ENCODE measurements around the gene CRISPLD2.

CRISPLD2 gene

DNA sequence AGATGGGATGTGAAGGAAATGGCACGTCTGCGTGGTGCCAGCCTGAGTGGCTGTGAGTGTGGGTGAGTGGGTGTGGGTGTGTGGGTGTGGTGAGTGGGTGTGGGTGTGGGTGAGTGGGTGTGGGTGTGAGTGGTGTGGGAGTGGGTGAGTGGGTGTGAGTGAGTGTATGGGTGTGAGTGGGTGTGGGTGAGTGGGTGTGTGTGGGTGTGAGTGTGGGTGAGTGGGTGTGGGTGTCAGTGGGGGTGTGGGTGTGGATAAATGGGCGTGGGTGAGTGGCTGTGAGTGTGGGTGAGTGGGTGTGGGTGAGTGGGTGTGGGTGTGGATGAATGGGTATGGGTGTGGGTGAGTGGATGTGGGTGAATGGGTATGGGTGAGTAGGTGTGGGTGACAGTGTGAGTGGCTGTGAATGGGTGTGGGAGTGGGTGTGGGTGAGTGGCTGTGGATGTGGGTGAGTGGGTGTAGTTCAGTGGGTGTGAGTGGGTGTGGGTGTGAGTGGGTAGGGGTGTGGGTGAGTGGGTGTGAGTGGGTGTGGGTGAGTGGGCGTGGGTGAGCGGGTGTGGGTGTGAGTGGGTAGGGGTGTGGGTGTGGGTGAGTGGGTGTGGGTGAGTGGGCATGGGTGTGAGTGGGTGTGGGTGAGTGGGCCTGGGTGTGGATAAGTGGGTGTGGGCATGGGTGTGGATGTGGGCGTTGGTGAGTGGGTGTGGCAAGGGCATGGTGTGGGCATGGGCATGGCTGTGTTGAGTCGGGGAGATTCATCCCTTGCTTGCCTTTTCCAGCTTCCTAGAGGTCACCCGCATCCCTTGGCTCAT, 110.7 kb downstream of the CRISPLD2 start:
- H3K36me3 ChIP-seq (replicated peaks; ENCODE audit: low read depth, low read length): no peaks in the 10 kb centered on the region
- H3K4me1 ChIP-seq (ENCODE audit: low read length): no peaks in the 10 kb centered on the region
- no peaks in the 10 kb centered on the region for H3K27me3 ChIP-seq (ENCODE audit: low read depth, low read length)
- H3K27ac ChIP-seq (ENCODE audit: low read length): no peak overlapping the region
- no peak overlapping the region for H3K4me2 ChIP-seq (ENCODE audit: low read length)
- no peak overlapping the region for H2AFZ ChIP-seq (ENCODE audit: low read depth, low read length)
- no peaks in the 10 kb centered on the region for H3K79me2 ChIP-seq (ENCODE audit: low read length)
- H4K20me1 ChIP-seq (ENCODE audit: insufficient read depth, low read length): no peaks in the 10 kb centered on the region
- no peaks in the 10 kb centered on the region for H3K9me3 ChIP-seq (ENCODE audit: insufficient read depth, low read length)
- H3K9ac ChIP-seq (ENCODE audit: low read length): no peak overlapping the region
- TF ChIP-seq, protein P1, sequence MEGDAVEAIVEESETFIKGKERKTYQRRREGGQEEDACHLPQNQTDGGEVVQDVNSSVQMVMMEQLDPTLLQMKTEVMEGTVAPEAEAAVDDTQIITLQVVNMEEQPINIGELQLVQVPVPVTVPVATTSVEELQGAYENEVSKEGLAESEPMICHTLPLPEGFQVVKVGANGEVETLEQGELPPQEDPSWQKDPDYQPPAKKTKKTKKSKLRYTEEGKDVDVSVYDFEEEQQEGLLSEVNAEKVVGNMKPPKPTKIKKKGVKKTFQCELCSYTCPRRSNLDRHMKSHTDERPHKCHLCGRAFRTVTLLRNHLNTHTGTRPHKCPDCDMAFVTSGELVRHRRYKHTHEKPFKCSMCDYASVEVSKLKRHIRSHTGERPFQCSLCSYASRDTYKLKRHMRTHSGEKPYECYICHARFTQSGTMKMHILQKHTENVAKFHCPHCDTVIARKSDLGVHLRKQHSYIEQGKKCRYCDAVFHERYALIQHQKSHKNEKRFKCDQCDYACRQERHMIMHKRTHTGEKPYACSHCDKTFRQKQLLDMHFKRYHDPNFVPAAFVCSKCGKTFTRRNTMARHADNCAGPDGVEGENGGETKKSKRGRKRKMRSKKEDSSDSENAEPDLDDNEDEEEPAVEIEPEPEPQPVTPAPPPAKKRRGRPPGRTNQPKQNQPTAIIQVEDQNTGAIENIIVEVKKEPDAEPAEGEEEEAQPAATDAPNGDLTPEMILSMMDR (IDR thresholded peaks at IDR 0.05; ENCODE audit: low read depth, low read length): no peak
- TF ChIP-seq EZH2phosphoT487 (IDR thresholded peaks at IDR 0.05; ENCODE audit: low read depth): no peak
- H3K4me3 ChIP-seq (ENCODE audit: low read length): no peak overlapping the region

DNA sequence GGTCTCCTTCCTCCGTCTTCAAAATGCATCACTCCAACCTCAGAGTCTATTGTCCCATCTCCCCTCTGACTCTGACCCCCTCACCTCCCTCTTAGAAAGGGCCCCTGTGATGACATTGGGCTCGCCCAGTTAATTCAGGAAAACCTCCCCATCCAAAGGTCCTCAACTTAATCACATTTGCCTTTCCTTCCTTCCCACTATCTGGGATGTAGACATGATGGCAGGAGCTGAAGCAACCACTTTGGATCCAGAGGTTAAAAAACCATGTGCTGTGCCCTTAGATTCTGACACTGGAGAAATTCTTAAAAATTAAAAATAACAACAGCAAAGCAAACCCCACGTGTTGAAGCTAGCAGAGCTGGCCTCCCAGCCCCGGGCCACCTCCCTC, 111.3 kb downstream of the CRISPLD2 start:
- H3K9me3 ChIP-seq (ENCODE audit: insufficient read depth, low read length): no peaks in the 10 kb centered on the region
- H3K4me3 ChIP-seq (ENCODE audit: low read length): no peak overlapping the region
- no peaks in the 10 kb centered on the region for H3K36me3 ChIP-seq (replicated peaks; ENCODE audit: low read depth, low read length)
- no peaks in the 10 kb centered on the region for H3K4me1 ChIP-seq (ENCODE audit: low read length)
- TF ChIP-seq EZH2phosphoT487 (IDR thresholded peaks at IDR 0.05; ENCODE audit: low read depth): no peak
- TF ChIP-seq, protein P1 (IDR thresholded peaks at IDR 0.05; ENCODE audit: low read depth, low read length): no peak
- no peaks in the 10 kb centered on the region for H3K27me3 ChIP-seq (ENCODE audit: low read depth, low read length)
- no peaks in the 10 kb centered on the region for H4K20me1 ChIP-seq (ENCODE audit: insufficient read depth, low read length)
- no peak overlapping the region for H3K27ac ChIP-seq (ENCODE audit: low read length)
- H3K79me2 ChIP-seq (ENCODE audit: low read length): no peaks in the 10 kb centered on the region
- no peak overlapping the region for H2AFZ ChIP-seq (ENCODE audit: low read depth, low read length)
- H3K4me2 ChIP-seq (ENCODE audit: low read length): no peak overlapping the region
- no peak overlapping the region for H3K9ac ChIP-seq (ENCODE audit: low read length)

DNA sequence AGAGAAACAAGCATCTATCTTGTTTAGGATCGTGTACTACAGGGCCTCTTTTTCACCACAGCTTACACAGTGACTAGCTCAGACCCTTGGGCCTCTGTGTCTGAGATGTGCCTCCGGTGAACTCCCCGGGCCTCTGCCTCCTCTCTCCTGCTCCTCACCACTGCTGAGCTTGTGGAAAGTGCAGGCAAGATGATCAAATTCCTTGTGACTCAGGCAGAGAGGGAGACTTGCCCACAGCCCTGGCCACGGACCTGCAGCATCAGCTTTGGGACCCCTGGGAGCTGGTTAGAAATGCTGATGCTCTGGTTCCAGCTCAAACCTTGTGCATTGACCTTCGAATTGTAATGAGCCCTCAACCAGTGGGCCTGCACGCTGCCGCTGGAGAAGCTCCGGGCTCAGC, 111.7 kb downstream of the CRISPLD2 start:
- H3K27ac ChIP-seq (ENCODE audit: low read length): no peak overlapping the region
- H3K27me3 ChIP-seq (ENCODE audit: low read depth, low read length): no peaks in the 10 kb centered on the region
- H3K9ac ChIP-seq (ENCODE audit: low read length): no peak overlapping the region
- no peaks in the 10 kb centered on the region for H3K36me3 ChIP-seq (replicated peaks; ENCODE audit: low read depth, low read length)
- H3K4me2 ChIP-seq (ENCODE audit: low read length): no peak overlapping the region
- H3K79me2 ChIP-seq (ENCODE audit: low read length): no peaks in the 10 kb centered on the region
- no peaks in the 10 kb centered on the region for H4K20me1 ChIP-seq (ENCODE audit: insufficient read depth, low read length)
- no peak overlapping the region for H3K4me3 ChIP-seq (ENCODE audit: low read length)
- H2AFZ ChIP-seq (ENCODE audit: low read depth, low read length): no peak overlapping the region
- no peaks in the 10 kb centered on the region for H3K4me1 ChIP-seq (ENCODE audit: low read length)
- TF ChIP-seq, protein P1 (IDR thresholded peaks at IDR 0.05; ENCODE audit: low read depth, low read length): no peak
- no peak for TF ChIP-seq EZH2phosphoT487 (IDR thresholded peaks at IDR 0.05; ENCODE audit: low read depth)
- H3K9me3 ChIP-seq (ENCODE audit: insufficient read depth, low read length): no peaks in the 10 kb centered on the region

DNA sequence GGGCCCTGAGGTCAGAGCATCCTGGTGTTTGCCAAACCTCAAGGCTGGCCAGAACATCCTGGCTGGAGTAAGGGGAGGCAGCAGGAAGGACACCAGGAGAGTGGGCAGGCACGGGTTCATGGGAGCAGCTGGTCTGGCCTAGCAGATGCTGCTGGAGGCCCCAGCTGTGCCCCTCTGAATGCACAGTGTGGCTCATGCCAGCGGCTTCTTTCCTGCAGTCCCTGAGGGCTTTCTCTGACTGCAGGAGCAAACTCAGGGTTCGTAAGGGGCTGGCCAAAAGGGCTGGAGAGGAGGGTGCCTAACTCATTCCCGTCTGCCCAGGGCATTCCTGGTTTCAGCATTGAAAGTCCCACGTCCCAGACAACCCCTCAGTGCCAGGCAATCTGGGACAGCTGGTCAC, 112.9 kb downstream of the CRISPLD2 start:
- no peak overlapping the region for H3K9ac ChIP-seq (ENCODE audit: low read length)
- TF ChIP-seq, protein P1 (IDR thresholded peaks at IDR 0.05; ENCODE audit: low read depth, low read length): no peak
- no peak for TF ChIP-seq EZH2phosphoT487 (IDR thresholded peaks at IDR 0.05; ENCODE audit: low read depth)

More for the DNA sequence above, 112.9 kb downstream of the CRISPLD2 start:
- H3K27ac ChIP-seq (ENCODE audit: low read length): no peak overlapping the region
- H3K4me3 ChIP-seq (ENCODE audit: low read length): no peak overlapping the region
- peaks cover 6% of the 10 kb centered on the region; the same call in 1 of the 2 replicates for H3K27me3 ChIP-seq (ENCODE audit: low read depth, low read length)
- no peaks in the 10 kb centered on the region for H3K79me2 ChIP-seq (ENCODE audit: low read length)
- H2AFZ ChIP-seq (ENCODE audit: low read depth, low read length): no peak overlapping the region
- H3K4me2 ChIP-seq (ENCODE audit: low read length): no peak overlapping the region
- H3K36me3 ChIP-seq (replicated peaks; ENCODE audit: low read depth, low read length): no peaks in the 10 kb centered on the region
- H4K20me1 ChIP-seq (ENCODE audit: insufficient read depth, low read length): no peaks in the 10 kb centered on the region
- no peaks in the 10 kb centered on the region for H3K4me1 ChIP-seq (ENCODE audit: low read length)
- no peaks in the 10 kb centered on the region for H3K9me3 ChIP-seq (ENCODE audit: insufficient read depth, low read length)

Data from OCI-LY3 (cell line).